HepG2 (cell line): ENCODE data around the gene GNAI2. TPM values are rescaled to one million over a fixed set of nuclear protein-coding genes. Genes with fewer than 3 reads are reported as not detected.
A peak's percentile ranks its signal among the peaks of the same experiment; 100 is the strongest.

Experiments
- KDM5B ChIP-seq: sonication (generic); formaldehyde crosslinking; IDR thresholded peaks from 2 replicates; pipeline ENCODE4 v1.4.0; 2020; ENCODE audit warnings: missing genetic modification reagents, mild to moderate bottlenecking, borderline replicate concordance
- KLF13 ChIP-seq: sonication (generic); formaldehyde crosslinking; IDR thresholded peaks from 2 replicates; pipeline ENCODE4 v1.4.0; 2020; ENCODE audit warnings: mild to moderate bottlenecking, missing genetic modification reagents
- NFAT5 ChIP-seq: sonication (generic); formaldehyde crosslinking; IDR thresholded peaks from 2 replicates; pipeline ENCODE4 v1.4.0; 2020; ENCODE audit warnings: missing genetic modification reagents
- PBX2 ChIP-seq: IDR thresholded peaks from 2 replicates; pipeline ENCODE4 v1.6.1; 2016; ENCODE audit warnings: control low read depth
- RNF2 ChIP-seq: fragments of 450-650 bp; conservative IDR thresholded peaks from 2 replicates; pipeline ENCODE4 v1.6.1; 2016; ENCODE audit warnings: low read depth
- SKIL ChIP-seq: sonication (generic); formaldehyde crosslinking; IDR thresholded peaks from 2 replicates; pipeline ENCODE4 v1.8.0; 2022; ENCODE audit warnings: missing genetic modification reagents, mild to moderate bottlenecking, moderate library complexity, borderline replicate concordance
- SNAPC5 ChIP-seq: sonication (generic); formaldehyde crosslinking; IDR thresholded peaks from 2 replicates; pipeline ENCODE4 v1.8.1; 2023; ENCODE audit warnings: mild to moderate bottlenecking, missing genetic modification reagents, borderline replicate concordance
- THAP11 ChIP-seq: IDR thresholded peaks from 2 replicates; pipeline ENCODE4 v1.6.1; 2016; ENCODE audit warnings: missing biosample characterization, missing genetic modification reagents
- ZBTB39 ChIP-seq: sonication (generic); formaldehyde crosslinking; IDR thresholded peaks from 2 replicates; pipeline ENCODE4 v1.5.0; 2020; ENCODE audit warnings: missing genetic modification reagents
- ZC3H13 ChIP-seq: sonication (generic); formaldehyde crosslinking; IDR thresholded peaks from 2 replicates; pipeline ENCODE4 v1.8.1; 2023; ENCODE audit warnings: mild to moderate bottlenecking, missing genetic modification reagents, moderate library complexity
- ZNF335 ChIP-seq: sonication (generic); formaldehyde crosslinking; IDR thresholded peaks from 2 replicates; pipeline ENCODE4 v1.4.0; 2020; ENCODE audit warnings: missing genetic modification reagents
- ZNF383 ChIP-seq: sonication (generic); formaldehyde crosslinking; IDR thresholded peaks from 2 replicates; pipeline ENCODE4 v1.4.0; 2020; ENCODE audit warnings: missing genetic modification reagents, mild to moderate bottlenecking, borderline replicate concordance
- ZNF468 ChIP-seq: sonication (generic); formaldehyde crosslinking; IDR thresholded peaks from 2 replicates; pipeline ENCODE4 v1.8.0; 2022; ENCODE audit warnings: mild to moderate bottlenecking, moderate library complexity, missing genetic modification reagents
- ZNF530 ChIP-seq: sonication (generic); formaldehyde crosslinking; IDR thresholded peaks from 2 replicates; pipeline ENCODE4 v1.5.0; 2020; ENCODE audit warnings: low read depth, mild to moderate bottlenecking, missing genetic modification reagents
- ZNF768 ChIP-seq: sonication (generic); formaldehyde crosslinking; IDR thresholded peaks from 2 replicates; pipeline ENCODE4 v1.4.0; 2020; ENCODE audit warnings: missing genetic modification reagents
- ZNF781 ChIP-seq: sonication (generic); formaldehyde crosslinking; IDR thresholded peaks from 2 replicates; pipeline ENCODE4 v1.5.1; 2020; ENCODE audit warnings: borderline replicate concordance, mild to moderate bottlenecking, missing genetic modification reagents; ENCODE audit errors: not compliant biosample characterization
- ZNF790 ChIP-seq: sonication (generic); formaldehyde crosslinking; IDR thresholded peaks from 2 replicates; pipeline ENCODE4 v1.8.0; 2022; ENCODE audit warnings: missing genetic modification reagents, mild to moderate bottlenecking, borderline replicate concordance
- ZSCAN31 ChIP-seq: sonication (generic); formaldehyde crosslinking; IDR thresholded peaks from 2 replicates; pipeline ENCODE4 v1.5.0; 2020; ENCODE audit warnings: low read depth, mild to moderate bottlenecking, missing genetic modification reagents
- polyA plus RNA-seq, 8 experiments: library from polyadenylated mRNA; depleted of rRNA in 3 of 8; stranded (reverse) in 7 of 8; unstranded in 1 of 8; fragments of >200 nt; fragmentation: Illumina TruSeq in 4 of 8; extraction: Trizol in 4 of 8; gene quantifications; 2 replicates each; pipeline versions ENCODE4 v1.2.1 to v1.2.3, GENCODE V29; 2011 to 2016; ENCODE audit warnings: low read depth in 4 of 8, missing spikeins in 1 of 8, mixed read lengths in 1 of 8; ENCODE audit not compliant: insufficient read depth in 1 of 8
- total RNA-seq, 5 experiments: library from RNA; depleted of rRNA; stranded (reverse); fragments of >200 nt; fragmentation: Illumina TruSeq; extraction: Trizol; gene quantifications; 2 replicates each; pipeline ENCODE4 v1.2.3, GENCODE V29; 2016; ENCODE audit warnings: low read depth in 1 of 5

GNAI2 gene
- total and polyA plus RNA-seq, 2 of the 13 experiments (the other 11 are each of a cell fraction or from before 2014, with no cell fraction given), result 51.1 to 66.2 TPM

- 0 out of 2 replicates have a peak, but pooled peaks have one; percentile 65 for TF ChIP-seq ZNF383 (CRISPR knock-in tag)
- TF ChIP-seq ZBTB39 (CRISPR knock-in tag), result no peak
- TF ChIP-seq RNF2, result 0 out of 2 replicates have a peak, but pooled peaks have one; percentile 23
- TF ChIP-seq ZC3H13 (CRISPR knock-in tag), result no peak
- TF ChIP-seq ZNF335 (CRISPR knock-in tag), result no peak
- TF ChIP-seq ZNF768 (CRISPR knock-in tag), result peak; percentile 38; the same call in 1 of the 2 replicates
- TF ChIP-seq ZNF530, result no peak
- no peak for TF ChIP-seq PBX2 (CRISPR knock-in tag)
- 0 out of 2 replicates have a peak, but pooled peaks have one; percentile 22 for TF ChIP-seq ZNF468 (CRISPR knock-in tag)
- peak; percentile 65; the same call in 1 of the 2 replicates for TF ChIP-seq ZNF790 (CRISPR knock-in tag)
- TF ChIP-seq NFAT5 (CRISPR knock-in tag), result no peak
- no peak for TF ChIP-seq ZNF781 (CRISPR knock-in tag)
- TF ChIP-seq ZSCAN31 (CRISPR knock-in tag), result peak; percentile 85; the same call in 1 of the 2 replicates
- TF ChIP-seq KDM5B (CRISPR knock-in tag), result peak; percentile 48; the same call in 1 of the 2 replicates
- TF ChIP-seq KLF13 (CRISPR knock-in tag), result no peak
- no peak for TF ChIP-seq SNAPC5
- TF ChIP-seq THAP11 (CRISPR knock-in tag), result 0 out of 2 replicates have a peak, but pooled peaks have one; percentile 35
- TF ChIP-seq SKIL (CRISPR knock-in tag), result 0 out of 2 replicates have a peak, but pooled peaks have one; percentile 69
These were observed 32.7 kb upstream of the GNAI2 start (continued) for GRCh38 chr3:50203113-50203808.
